ENCODE data around the gene EFCC1. TPM values are rescaled to one million over a fixed set of nuclear protein-coding genes. Genes with fewer than 3 reads are reported as not detected.

The EFCC1 gene
- total RNA-seq, 1 experiment from 2014 or later: not detected

DNA sequence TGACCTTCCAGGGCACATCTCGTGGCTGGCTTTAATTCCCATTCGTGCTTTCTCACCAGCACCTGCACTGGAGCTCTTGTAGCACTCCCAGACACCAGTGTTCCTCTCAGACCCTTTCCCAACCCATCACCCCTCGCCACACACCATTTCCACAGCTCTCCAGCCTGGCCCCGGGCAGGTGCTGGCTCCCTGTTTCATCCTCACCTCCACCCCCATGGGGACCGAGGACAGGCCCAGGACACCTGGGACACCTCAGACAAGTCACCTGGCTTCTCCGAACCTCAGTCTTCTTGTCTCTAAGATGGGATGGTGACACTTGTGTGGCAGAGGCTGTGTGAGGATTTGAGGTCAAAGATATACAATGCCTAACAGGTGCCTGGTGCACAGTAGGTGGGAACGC is 32.0 kb downstream of the EFCC1 start:
- Histone ChIP-seq H3K27me3 (replicated peaks; ENCODE audit: insufficient read depth, low read depth, low read length, poor library complexity) (no peaks in the 10 kb centered on the region), H3K27ac (ENCODE audit: low read depth, low read length, poor library complexity, severe bottlenecking) (no peak overlapping the region), H3K9me3 (ENCODE audit: low read depth, low read length, poor library complexity, severe bottlenecking) (no peaks in the 10 kb centered on the region), H3K4me3 (ENCODE audit: low read depth, low read length, poor library complexity, severe bottlenecking) (no peak overlapping the region), H3K4me1 (ENCODE audit: insufficient read depth, low read length, poor library complexity, severe bottlenecking) (no peaks in the 10 kb centered on the region), H3K36me3 (ENCODE audit: insufficient read depth, low read length, poor library complexity, severe bottlenecking) (no peaks in the 10 kb centered on the region)
- BruUV-seq (replicated peaks): no TSS peak
- ChIA-PET CTCF (no interaction called here), POLR2A (ENCODE audit: low non-redundant PET) (no interaction called here)
- no peak for DNase-seq (ENCODE audit: low spot score)
- TF ChIP-seq CTCF (conservative IDR thresholded peaks at IDR 0.05; ENCODE audit: low read depth, low read length) (no peak), EZH2 (IDR thresholded peaks at IDR 0.05; ENCODE audit: borderline replicate concordance, low read depth, low read length, poor library complexity, severe bottlenecking) (no peak)
- intact Hi-C loops (cut with micrococcal nuclease; ENCODE audit: unreplicated experiment): no loop called here

DNA sequence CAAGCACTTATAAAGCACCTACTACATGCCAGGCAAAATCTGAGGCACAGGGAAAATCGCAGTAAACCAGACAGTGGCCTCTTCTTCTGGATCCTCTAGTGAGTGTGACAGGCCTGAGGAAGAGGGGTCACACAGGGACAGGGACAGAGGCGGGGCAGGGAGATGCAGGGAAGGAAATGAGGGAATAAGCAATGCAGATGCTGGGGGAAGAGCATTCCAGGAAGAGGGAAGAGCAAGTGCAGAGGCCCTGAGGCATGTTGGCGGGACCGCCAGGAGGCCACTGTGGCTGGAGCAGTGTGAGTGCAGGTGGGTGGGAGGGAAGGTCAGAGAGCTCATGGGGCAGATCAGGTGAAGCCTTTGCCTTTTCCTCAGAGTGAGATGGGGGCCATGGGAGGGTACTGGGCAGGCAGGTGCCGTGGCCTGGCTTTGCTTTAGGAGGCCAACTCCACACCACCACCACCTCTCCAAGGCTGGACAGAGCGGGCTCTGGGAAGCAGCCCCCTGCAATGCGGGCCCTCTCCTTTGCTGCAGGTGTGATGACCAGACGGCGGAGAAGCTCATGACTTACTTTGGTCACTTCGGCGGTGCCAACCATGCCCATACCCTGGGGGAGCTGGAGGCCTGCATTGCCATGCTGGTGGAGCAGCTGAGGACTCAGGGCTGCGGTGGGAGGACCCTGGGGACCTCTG is 32.7 kb downstream of the EFCC1 start:
- Histone ChIP-seq H3K27ac (ENCODE audit: low read depth, low read length, poor library complexity, severe bottlenecking) (no peak overlapping the region), H3K9me3 (ENCODE audit: low read depth, low read length, poor library complexity, severe bottlenecking) (no peaks in the 10 kb centered on the region), H3K27me3 (replicated peaks; ENCODE audit: insufficient read depth, low read depth, low read length, poor library complexity) (no peaks in the 10 kb centered on the region), H3K36me3 (ENCODE audit: insufficient read depth, low read length, poor library complexity, severe bottlenecking) (no peaks in the 10 kb centered on the region), H3K4me3 (ENCODE audit: low read depth, low read length, poor library complexity, severe bottlenecking) (no peak overlapping the region), H3K4me1 (ENCODE audit: insufficient read depth, low read length, poor library complexity, severe bottlenecking) (no peaks in the 10 kb centered on the region)
- CTCF ChIA-PET: no interaction called here
- no TSS peak for BruUV-seq (replicated peaks)
- no peak for TF ChIP-seq EZH2 (IDR thresholded peaks at IDR 0.05; ENCODE audit: borderline replicate concordance, low read depth, low read length, poor library complexity, severe bottlenecking)
- no peak for TF ChIP-seq CTCF (conservative IDR thresholded peaks at IDR 0.05; ENCODE audit: low read depth, low read length)
- POLR2A ChIA-PET (ENCODE audit: low non-redundant PET): no interaction called here
- DNase-seq (ENCODE audit: low spot score): no peak
- intact Hi-C loops (cut with micrococcal nuclease; ENCODE audit: unreplicated experiment): no loop called here

DNA sequence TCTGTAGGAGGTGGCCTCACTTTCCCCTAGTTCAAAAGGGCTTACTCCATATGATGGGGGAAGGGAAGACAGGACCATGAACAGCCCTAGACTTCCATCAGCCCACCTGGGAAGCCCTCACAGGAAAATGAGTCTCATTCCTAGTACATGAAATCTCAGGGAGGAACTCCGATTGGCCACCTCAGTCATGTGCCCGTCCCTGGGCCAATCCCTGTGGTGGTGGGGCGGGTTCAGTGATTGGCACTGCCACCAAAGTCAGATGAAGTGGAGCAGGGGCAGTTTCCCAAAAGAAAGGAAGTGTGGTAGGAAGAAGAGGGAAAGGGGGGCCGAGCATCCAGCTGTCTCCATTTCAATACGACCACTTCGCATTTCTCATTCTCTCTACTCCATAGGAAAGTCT is 33.5 kb downstream of the EFCC1 start:
- H3K4me1 ChIP-seq (ENCODE audit: insufficient read depth, low read length, poor library complexity, severe bottlenecking): peaks cover under 1% of the 10 kb centered on the region
- CTCF ChIA-PET: no interaction called here
- intact Hi-C loops (cut with micrococcal nuclease; ENCODE audit: unreplicated experiment): no loop called here
- TF ChIP-seq CTCF (conservative IDR thresholded peaks at IDR 0.05; ENCODE audit: low read depth, low read length) (no peak), EZH2 (IDR thresholded peaks at IDR 0.05; ENCODE audit: borderline replicate concordance, low read depth, low read length, poor library complexity, severe bottlenecking) (no peak)
- DNase-seq (ENCODE audit: low spot score): no peak
- no peaks in the 10 kb centered on the region for H3K9me3 ChIP-seq (ENCODE audit: low read depth, low read length, poor library complexity, severe bottlenecking)
- no TSS peak for BruUV-seq (replicated peaks)
- H3K27ac ChIP-seq (ENCODE audit: low read depth, low read length, poor library complexity, severe bottlenecking): no peak overlapping the region
- H3K4me3 ChIP-seq (ENCODE audit: low read depth, low read length, poor library complexity, severe bottlenecking): no peak overlapping the region
- H3K27me3 ChIP-seq (replicated peaks; ENCODE audit: insufficient read depth, low read depth, low read length, poor library complexity): no peaks in the 10 kb centered on the region
- no peaks in the 10 kb centered on the region for H3K36me3 ChIP-seq (ENCODE audit: insufficient read depth, low read length, poor library complexity, severe bottlenecking)
- POLR2A ChIA-PET (ENCODE audit: low non-redundant PET): no interaction called here
